ENCODE measurements around the gene GET4. TPM values are rescaled to one million over a fixed set of nuclear protein-coding genes. Genes with fewer than 3 reads are reported as not detected.

The GET4 gene
- total RNA-seq, 2 donors from 2014 or later: 34.8 to 42.2 TPM

DNA sequence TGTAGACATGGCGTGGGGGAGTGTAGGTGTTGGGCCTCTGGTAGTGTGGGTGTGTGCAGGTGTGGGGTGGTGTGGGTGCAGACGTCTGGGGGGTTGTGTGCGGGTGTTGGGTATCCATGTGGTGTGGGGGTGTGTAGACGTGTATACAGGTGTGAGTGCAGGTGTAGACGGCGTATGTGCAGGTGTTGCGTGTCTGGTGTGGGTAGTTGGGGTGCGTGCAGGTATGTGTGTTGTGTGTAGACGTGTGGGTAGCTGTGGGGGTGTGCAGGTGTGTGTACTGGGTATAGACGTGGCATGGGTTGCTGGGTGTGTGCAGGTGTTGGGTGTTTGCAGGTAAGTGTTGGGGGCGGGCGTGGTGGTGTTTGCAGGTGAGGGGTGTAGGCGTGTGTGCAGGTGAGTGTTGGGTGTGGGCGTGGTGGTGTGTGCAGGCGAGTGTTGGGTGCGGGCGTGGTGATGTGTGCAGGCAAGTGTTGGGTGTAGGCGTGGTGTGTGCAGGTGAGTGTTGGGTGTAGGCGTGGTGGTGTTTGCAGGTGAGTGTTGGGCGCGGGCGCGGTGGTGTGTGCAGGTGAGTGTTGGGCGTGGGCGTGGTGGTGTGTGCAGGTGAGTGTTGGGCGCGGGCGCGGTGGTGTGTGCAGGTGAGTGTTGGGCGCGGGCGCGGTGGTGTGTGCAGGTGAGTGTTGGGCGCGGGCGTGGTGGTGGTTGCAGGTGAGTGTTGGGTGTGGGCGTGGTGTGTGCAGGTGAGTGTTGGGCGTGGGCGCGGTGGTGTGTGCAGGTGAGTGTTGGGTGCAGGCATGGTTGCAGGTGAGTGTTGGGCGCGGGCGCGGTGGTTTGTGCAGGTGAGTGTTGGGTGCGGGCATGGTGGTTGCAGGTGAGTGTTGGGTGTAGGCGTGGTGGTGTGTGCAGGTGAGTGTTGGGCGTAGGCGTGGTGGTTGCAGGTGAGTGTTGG is 16.6 kb downstream of the GET4 start:
- Histone ChIP-seq H3K4me1 (no peaks in the 10 kb centered on the region), H3K9me3 (no peaks in the 10 kb centered on the region), H3K27me3 (no peaks in the 10 kb centered on the region), H3K27ac (no peak overlapping the region), H3K4me3 (no peak overlapping the region), H3K36me3 (replicated peaks in 1 of 2; ENCODE audit: insufficient read depth in 1 of 2, low read depth in 2 of 2) (peaks cover 22 to 40% of the 10 kb centered on the region in 2 donors)
- WGBS, 2 donors: 94% methylated on average over 48 of the region's 48 CpGs
- intact Hi-C loops (cut with DNase I): no loop called here
- ATAC-seq: no peak
- TF ChIP-seq POLR2A (IDR thresholded peaks at IDR 0.05): no peak
- TF ChIP-seq, protein P1, sequence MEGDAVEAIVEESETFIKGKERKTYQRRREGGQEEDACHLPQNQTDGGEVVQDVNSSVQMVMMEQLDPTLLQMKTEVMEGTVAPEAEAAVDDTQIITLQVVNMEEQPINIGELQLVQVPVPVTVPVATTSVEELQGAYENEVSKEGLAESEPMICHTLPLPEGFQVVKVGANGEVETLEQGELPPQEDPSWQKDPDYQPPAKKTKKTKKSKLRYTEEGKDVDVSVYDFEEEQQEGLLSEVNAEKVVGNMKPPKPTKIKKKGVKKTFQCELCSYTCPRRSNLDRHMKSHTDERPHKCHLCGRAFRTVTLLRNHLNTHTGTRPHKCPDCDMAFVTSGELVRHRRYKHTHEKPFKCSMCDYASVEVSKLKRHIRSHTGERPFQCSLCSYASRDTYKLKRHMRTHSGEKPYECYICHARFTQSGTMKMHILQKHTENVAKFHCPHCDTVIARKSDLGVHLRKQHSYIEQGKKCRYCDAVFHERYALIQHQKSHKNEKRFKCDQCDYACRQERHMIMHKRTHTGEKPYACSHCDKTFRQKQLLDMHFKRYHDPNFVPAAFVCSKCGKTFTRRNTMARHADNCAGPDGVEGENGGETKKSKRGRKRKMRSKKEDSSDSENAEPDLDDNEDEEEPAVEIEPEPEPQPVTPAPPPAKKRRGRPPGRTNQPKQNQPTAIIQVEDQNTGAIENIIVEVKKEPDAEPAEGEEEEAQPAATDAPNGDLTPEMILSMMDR (IDR thresholded peaks at IDR 0.05): no peak
- no peak for DNase-seq

DNA sequence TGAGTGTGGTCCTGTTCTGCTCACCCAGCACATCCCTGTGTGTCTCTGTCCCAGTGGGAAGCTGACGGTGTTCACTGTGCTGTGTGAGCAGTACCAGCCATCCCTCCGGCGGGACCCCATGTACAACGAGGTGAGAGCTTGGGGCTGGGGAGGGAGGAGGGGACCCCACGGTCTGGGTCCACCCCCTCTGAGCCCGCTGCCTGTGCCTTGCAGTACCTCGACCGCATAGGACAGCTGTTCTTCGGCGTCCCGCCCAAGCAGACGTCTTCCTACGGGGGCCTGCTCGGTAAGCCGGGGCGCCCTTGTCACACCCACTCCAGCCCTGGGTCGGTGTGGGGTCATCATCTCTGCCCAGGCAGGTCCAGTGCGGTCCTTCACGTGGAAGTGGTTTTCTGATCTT is 17.3 kb downstream of the GET4 start:
- Histone ChIP-seq H3K4me1 (no peaks in the 10 kb centered on the region), H3K4me3 (no peak overlapping the region), H3K27ac (no peak overlapping the region), H3K27me3 (no peaks in the 10 kb centered on the region), H3K36me3 (replicated peaks in 1 of 2; ENCODE audit: insufficient read depth in 1 of 2, low read depth in 2 of 2) (peaks cover 25 to 40% of the 10 kb centered on the region in 2 donors), H3K9me3 (no peaks in the 10 kb centered on the region)
- DNase-seq: no peak
- TF ChIP-seq, protein P1 (IDR thresholded peaks at IDR 0.05): no peak
- no peak for TF ChIP-seq POLR2A (IDR thresholded peaks at IDR 0.05)
- 92 to 96% methylated on average over 7 to 19 of the region's 19 CpGs for WGBS, 2 donors
- ATAC-seq: no peak
- intact Hi-C loops (cut with DNase I): no loop called here

DNA sequence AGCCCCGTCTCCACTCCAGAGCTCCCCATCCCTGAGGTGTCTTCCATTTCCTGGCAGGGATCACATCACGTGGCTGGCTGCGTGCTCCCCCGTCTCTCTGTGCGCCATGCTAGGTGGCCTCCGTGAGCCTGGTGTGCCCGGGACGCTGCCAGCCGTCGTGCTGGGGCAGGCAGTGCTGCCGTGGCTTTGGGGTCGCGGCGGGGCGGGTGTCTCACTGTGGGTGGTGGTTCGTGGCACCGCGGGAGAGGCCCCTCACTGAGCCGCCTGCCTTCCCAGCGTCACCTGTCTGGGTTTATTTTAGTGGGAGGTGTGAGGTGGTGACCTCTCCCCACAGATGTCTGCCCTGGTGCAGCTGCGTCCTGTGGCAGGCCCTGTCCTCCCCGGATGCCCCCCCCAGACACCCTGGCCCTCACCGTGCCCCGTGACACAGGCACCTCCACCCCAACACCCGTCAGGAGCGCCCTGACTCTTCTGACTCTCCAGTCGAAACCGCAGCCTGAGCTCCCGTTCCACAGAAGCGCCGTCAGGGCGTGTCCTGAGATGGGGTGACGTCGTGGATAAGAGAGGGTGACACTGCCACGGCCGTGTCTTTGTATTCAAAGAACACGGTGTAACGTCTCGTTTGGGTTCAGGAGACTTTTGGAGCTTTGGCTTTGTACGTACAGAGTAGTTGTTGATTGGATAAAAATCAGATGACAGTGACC is 18.0 kb downstream of the GET4 start:
- intact Hi-C loops (cut with DNase I): no loop called here
- ATAC-seq (no peak), DNase-seq (no peak)
- Histone ChIP-seq H3K4me3 (no peak overlapping the region), H3K36me3 (replicated peaks in 1 of 2; ENCODE audit: insufficient read depth in 1 of 2, low read depth in 2 of 2) (peaks cover 25 to 40% of the 10 kb centered on the region in 2 donors), H3K4me1 (no peaks in the 10 kb centered on the region), H3K27me3 (no peaks in the 10 kb centered on the region), H3K9me3 (no peaks in the 10 kb centered on the region), H3K27ac (no peak overlapping the region)
- TF ChIP-seq POLR2A (IDR thresholded peaks at IDR 0.05): no peak
- TF ChIP-seq, protein P1 (IDR thresholded peaks at IDR 0.05): no peak
- WGBS, 2 donors: 93 to 97% methylated on average over 18 to 40 of the region's 40 CpGs

DNA sequence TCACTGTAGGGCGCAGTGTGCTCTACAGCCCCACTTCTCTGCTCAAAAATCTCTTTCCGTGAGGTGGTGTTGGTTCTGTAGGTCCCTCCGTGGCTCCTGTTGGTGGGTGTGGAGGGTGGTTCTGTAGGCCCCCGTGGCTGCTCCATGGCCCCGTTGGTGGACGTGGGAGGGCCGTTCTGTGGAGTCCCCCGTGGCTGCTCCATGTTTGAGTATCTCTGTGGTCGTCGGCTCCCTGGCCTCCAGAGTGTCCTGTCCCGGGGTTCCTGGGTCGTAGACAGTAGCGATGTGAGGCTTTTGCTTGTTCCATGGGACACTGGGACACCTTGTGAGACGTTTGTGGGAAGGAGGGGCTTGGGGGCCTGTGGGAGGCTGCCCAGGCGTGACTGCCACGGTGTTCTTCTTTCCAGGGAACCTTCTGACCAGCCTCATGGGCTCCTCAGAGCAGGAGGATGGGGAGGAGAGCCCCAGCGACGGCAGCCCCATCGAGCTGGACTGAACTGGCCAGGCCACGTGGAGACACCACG is 18.6 kb downstream of the GET4 start:
- no peak for ATAC-seq
- DNase-seq: no peak

More for the DNA sequence above, 18.6 kb downstream of the GET4 start:
- Histone ChIP-seq H3K9me3 (no peaks in the 10 kb centered on the region), H3K36me3 (replicated peaks in 1 of 2; ENCODE audit: insufficient read depth in 1 of 2, low read depth in 2 of 2) (peaks cover 25 to 40% of the 10 kb centered on the region in 2 donors), H3K27me3 (no peaks in the 10 kb centered on the region), H3K27ac (no peak overlapping the region), H3K4me1 (no peaks in the 10 kb centered on the region), H3K4me3 (no peak overlapping the region)
- TF ChIP-seq POLR2A (IDR thresholded peaks at IDR 0.05): no peak
- TF ChIP-seq, protein P1 (IDR thresholded peaks at IDR 0.05): no peak
- intact Hi-C loops (cut with DNase I): no loop called here
- WGBS, 2 donors: 86 to 96% methylated on average over 5 to 21 of the region's 21 CpGs

Data from body of pancreas (tissue), 4 donors.